GM13977 (cell line): Measurements from ENCODE around the gene FOLR1.

Source experiments
- DNase-seq: peaks from one replicate; pipeline ENCODE4 v3.0.0; 2012; ENCODE audit warnings: low spot score
- in situ Hi-C: fragments of 300-500 bp; cut with MboI; formaldehyde crosslinking; loops from one replicate; pipeline ENCODE4 v1.12.0; 2022; ENCODE audit warnings: low sequenced_read_pairs, low pct_unique_long_range_greater_than_20kb, mixed read lengths, inconsistent platforms; ENCODE audit not compliant: unreplicated experiment
- TF ChIP-seq, protein P1 (sequence below): IDR thresholded peaks from 2 replicates; pipeline ENCODE4 v1.5.1; 2012; ENCODE audit warnings: mild to moderate bottlenecking, control low read depth; ENCODE audit not compliant: insufficient read depth; ENCODE audit errors: extremely low read depth, missing control alignments

Gene FOLR1

DNA sequence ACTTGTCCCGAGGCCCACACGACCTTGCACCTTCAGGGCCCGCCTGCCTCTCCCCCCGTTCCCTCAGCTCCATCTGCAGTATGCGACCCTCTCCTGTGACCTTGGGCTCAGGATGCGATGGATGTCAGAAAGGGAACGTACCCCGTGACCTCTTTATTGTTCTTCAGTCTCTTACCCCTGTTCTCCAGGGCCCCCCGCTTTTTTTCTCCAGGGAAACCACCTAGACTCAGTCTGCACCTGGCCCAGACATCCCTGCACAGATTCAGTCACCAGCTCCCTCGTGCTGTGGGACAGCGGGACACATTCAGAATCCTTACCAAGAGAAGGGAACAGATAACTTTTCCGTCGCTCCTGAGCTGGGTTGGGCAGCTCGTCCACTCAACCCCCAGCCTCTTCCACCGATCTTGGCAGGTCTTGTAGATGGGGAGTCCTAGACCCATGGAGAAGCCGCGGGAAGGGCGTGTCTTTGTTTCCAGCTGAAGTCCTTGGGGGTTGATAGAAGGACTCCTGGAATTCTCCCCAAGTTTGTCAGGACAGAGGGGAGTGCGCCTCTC is 53.4 kb downstream of the FOLR1 start:
- TF ChIP-seq, protein P1, sequence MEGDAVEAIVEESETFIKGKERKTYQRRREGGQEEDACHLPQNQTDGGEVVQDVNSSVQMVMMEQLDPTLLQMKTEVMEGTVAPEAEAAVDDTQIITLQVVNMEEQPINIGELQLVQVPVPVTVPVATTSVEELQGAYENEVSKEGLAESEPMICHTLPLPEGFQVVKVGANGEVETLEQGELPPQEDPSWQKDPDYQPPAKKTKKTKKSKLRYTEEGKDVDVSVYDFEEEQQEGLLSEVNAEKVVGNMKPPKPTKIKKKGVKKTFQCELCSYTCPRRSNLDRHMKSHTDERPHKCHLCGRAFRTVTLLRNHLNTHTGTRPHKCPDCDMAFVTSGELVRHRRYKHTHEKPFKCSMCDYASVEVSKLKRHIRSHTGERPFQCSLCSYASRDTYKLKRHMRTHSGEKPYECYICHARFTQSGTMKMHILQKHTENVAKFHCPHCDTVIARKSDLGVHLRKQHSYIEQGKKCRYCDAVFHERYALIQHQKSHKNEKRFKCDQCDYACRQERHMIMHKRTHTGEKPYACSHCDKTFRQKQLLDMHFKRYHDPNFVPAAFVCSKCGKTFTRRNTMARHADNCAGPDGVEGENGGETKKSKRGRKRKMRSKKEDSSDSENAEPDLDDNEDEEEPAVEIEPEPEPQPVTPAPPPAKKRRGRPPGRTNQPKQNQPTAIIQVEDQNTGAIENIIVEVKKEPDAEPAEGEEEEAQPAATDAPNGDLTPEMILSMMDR, result no peak
- in situ Hi-C loops, result no loop called here
- peak; percentile 35 for DNase-seq
